ENCODE measurements around the gene MRPS18A. TPM values are rescaled to one million over a fixed set of nuclear protein-coding genes. Genes with fewer than 3 reads are reported as not detected.

Gene MRPS18A
- total and polyA plus RNA-seq, 9 donors = 21.9 to 45.0 (median 29.8) TPM

DNA sequence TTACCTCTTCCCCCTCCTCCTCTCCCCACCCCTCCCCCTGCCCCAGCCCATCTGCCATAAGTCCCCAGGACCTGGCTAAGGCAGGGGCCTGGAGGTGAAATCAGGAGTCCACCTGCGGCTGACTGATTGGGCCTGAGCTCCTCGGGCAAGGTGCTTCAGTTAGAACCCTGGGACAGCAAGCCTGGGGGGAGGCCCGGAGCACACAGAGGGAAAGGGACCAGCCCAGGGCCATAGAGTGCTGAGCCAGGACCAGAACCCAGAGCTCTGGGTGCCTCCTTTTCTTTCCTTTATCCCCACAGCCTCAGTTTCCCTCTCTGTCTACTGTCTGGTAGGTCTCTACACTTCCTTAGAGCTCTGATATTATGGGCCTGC, 46.7 kb upstream of the MRPS18A start:
- peak in 1 of 5 donors; percentile 9 for DNase-seq
- WGBS, 3 donors = 91 to 95% (median 93%) methylated on average over 3 of the region's 3 CpGs
- intact Hi-C loops (cut with DNase I) = no loop called here
- Histone ChIP-seq H3K27me3 (no peaks in the 10 kb centered on the region), H3K4me1 (ENCODE audit: insufficient read depth) (no peaks in the 10 kb centered on the region), H3K27ac (no peak overlapping the region), H3K9me3 (peaks cover 0 to 3% of the 10 kb centered on the region in 2 donors), H3K4me3 (no peak overlapping the region), H3K36me3 (no peaks in the 10 kb centered on the region)
- no peak for TF ChIP-seq POLR2A (IDR thresholded peaks at IDR 0.05)
- TF ChIP-seq EP300 (IDR thresholded peaks at IDR 0.05) = no peak
- TF ChIP-seq, protein P1, sequence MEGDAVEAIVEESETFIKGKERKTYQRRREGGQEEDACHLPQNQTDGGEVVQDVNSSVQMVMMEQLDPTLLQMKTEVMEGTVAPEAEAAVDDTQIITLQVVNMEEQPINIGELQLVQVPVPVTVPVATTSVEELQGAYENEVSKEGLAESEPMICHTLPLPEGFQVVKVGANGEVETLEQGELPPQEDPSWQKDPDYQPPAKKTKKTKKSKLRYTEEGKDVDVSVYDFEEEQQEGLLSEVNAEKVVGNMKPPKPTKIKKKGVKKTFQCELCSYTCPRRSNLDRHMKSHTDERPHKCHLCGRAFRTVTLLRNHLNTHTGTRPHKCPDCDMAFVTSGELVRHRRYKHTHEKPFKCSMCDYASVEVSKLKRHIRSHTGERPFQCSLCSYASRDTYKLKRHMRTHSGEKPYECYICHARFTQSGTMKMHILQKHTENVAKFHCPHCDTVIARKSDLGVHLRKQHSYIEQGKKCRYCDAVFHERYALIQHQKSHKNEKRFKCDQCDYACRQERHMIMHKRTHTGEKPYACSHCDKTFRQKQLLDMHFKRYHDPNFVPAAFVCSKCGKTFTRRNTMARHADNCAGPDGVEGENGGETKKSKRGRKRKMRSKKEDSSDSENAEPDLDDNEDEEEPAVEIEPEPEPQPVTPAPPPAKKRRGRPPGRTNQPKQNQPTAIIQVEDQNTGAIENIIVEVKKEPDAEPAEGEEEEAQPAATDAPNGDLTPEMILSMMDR (IDR thresholded peaks at IDR 0.05) = no peak

DNA sequence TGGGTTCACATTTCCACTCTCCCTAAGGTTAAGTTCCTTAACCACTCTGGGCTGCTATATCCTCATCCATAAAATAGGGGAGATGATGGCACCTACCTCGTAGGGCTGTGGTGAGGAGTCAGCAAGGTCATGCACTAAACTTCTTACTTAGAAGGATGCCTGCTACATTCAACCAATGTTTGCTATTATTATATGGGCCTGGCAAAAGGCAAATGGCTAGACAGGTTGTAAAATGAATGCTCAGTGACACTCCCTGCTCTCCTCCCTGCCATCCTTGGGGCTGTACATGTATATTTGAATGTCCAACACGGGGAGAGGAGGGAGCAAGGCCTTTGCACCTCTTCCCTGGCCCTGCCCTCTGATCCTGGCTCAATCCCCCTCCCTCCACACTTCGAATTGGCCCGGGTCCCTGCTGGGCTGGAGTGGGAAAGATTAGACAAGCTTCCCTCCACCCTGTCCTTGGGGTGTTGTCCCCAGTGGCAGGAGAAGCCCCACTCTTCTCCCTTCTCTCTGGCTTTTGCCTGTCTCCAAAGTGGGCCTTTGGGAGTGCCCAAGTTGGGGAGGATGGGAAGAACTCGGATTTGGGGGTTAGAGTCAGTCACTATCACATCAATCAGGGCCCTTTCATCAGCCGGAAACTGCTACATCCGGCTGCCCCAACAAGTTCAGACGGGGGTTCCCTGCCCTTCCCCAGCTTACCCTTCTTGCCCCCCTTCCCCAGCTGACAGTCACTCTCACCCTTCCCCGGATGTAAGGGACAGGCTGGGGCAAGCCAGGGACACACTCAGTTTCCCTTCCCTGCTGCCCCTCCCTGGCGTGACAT, 46.1 kb upstream of the MRPS18A start:
- Histone ChIP-seq H3K27me3 (no peaks in the 10 kb centered on the region), H3K27ac (no peak overlapping the region), H3K36me3 (no peaks in the 10 kb centered on the region), H3K4me3 (no peak overlapping the region), H3K9me3 (peaks cover 0 to 3% of the 10 kb centered on the region in 2 donors), H3K4me1 (ENCODE audit: insufficient read depth) (no peaks in the 10 kb centered on the region)
- intact Hi-C loops (cut with DNase I) = no loop called here
- WGBS, 3 donors = 62 to 68% (median 66%) methylated on average over 10 of the region's 10 CpGs
- DNase-seq = no peak
- TF ChIP-seq, protein P1 (IDR thresholded peaks at IDR 0.05) = no peak
- TF ChIP-seq POLR2A (IDR thresholded peaks at IDR 0.05) (no peak), EP300 (IDR thresholded peaks at IDR 0.05) (no peak)

DNA sequence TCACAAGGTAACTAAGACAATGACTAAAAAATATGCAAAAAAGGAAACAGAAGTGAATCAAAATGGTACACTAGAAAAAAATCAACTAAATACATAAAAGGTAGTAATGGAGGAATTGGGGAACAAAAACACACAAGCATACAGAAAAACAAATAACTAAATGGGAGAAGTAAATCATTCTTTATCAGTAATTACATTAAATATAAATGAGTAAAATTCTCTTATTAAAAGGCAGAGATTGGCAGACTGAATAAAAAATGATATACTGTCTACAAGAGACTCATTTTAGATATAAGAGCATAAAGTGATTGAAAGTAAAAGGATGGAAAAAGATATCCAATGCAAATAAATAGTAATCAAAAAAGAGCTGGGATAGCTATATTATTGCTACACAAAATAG, 43.0 kb upstream of the MRPS18A start:
- no peaks in the 10 kb centered on the region for H3K27me3 ChIP-seq
- intact Hi-C loops (cut with DNase I) = no loop called here
- H3K36me3 ChIP-seq = no peaks in the 10 kb centered on the region
- TF ChIP-seq POLR2A (IDR thresholded peaks at IDR 0.05) (no peak), EP300 (IDR thresholded peaks at IDR 0.05) (no peak)
- TF ChIP-seq, protein P1 (IDR thresholded peaks at IDR 0.05) = no peak
- H3K4me1 ChIP-seq (ENCODE audit: insufficient read depth) = no peaks in the 10 kb centered on the region
- peaks cover 0 to 3% of the 10 kb centered on the region in 2 donors for H3K9me3 ChIP-seq
- no peak overlapping the region for H3K27ac ChIP-seq
- no peak for DNase-seq
- no peak overlapping the region for H3K4me3 ChIP-seq

DNA sequence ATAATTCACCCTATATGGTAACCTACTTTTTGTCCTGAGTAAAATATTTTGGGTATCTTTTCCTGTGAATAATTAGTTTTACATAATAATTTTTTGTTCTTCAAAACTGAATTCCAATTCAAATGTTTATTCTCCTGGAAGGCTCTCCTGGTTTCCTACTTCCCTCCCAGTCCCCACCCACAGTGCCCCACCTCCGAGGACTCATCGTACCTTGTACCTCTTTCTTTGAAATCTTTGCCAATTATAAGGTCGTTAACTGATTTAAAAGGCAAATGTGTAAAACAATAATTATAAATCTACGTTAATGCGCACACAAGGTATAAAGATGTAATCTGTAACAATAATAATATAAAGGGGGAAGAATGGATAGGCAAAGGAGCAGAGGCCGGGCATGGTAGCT, 41.9 kb upstream of the MRPS18A start:
- WGBS, 3 donors = 89 to 92% (median 91%) methylated on average over 6 of the region's 6 CpGs
- no peaks in the 10 kb centered on the region for H3K27me3 ChIP-seq
- no peak for DNase-seq
- H3K4me3 ChIP-seq = no peak overlapping the region
- no peaks in the 10 kb centered on the region for H3K36me3 ChIP-seq
- no peaks in the 10 kb centered on the region for H3K4me1 ChIP-seq (ENCODE audit: insufficient read depth)
- peaks cover 0 to 3% of the 10 kb centered on the region in 2 donors for H3K9me3 ChIP-seq
- H3K27ac ChIP-seq = no peak overlapping the region
- intact Hi-C loops (cut with DNase I) = no loop called here
- TF ChIP-seq, protein P1 (IDR thresholded peaks at IDR 0.05) = no peak
- no peak for TF ChIP-seq EP300 (IDR thresholded peaks at IDR 0.05)
- no peak for TF ChIP-seq POLR2A (IDR thresholded peaks at IDR 0.05)
